Measurements from ENCODE around the gene RBBP8NL.

The RBBP8NL gene

GRCh38 chr20:62470001-62470400, 42.7 kb upstream of the RBBP8NL start:
- no peak overlapping the region for H2AFZ ChIP-seq (ENCODE audit: low read length)
- H3K27me3 ChIP-seq (ENCODE audit: insufficient read depth, low read length, poor library complexity, severe bottlenecking): no peaks in the 10 kb centered on the region
- TF ChIP-seq EZH2phosphoT487 (IDR thresholded peaks at IDR 0.05; ENCODE audit: borderline replicate concordance): no peak
- TF ChIP-seq, protein P1, sequence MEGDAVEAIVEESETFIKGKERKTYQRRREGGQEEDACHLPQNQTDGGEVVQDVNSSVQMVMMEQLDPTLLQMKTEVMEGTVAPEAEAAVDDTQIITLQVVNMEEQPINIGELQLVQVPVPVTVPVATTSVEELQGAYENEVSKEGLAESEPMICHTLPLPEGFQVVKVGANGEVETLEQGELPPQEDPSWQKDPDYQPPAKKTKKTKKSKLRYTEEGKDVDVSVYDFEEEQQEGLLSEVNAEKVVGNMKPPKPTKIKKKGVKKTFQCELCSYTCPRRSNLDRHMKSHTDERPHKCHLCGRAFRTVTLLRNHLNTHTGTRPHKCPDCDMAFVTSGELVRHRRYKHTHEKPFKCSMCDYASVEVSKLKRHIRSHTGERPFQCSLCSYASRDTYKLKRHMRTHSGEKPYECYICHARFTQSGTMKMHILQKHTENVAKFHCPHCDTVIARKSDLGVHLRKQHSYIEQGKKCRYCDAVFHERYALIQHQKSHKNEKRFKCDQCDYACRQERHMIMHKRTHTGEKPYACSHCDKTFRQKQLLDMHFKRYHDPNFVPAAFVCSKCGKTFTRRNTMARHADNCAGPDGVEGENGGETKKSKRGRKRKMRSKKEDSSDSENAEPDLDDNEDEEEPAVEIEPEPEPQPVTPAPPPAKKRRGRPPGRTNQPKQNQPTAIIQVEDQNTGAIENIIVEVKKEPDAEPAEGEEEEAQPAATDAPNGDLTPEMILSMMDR (conservative IDR thresholded peaks at IDR 0.05; ENCODE audit: low read length): no peak

GRCh38 chr20:62469352-62469751, 42.0 kb upstream of the RBBP8NL start:
- H4K20me1 ChIP-seq (ENCODE audit: insufficient read depth, low read length, poor library complexity, severe bottlenecking): no peaks in the 10 kb centered on the region
- H3K27me3 ChIP-seq (ENCODE audit: insufficient read depth, low read length, poor library complexity, severe bottlenecking): no peaks in the 10 kb centered on the region
- H3K79me2 ChIP-seq (ENCODE audit: insufficient read depth, low read length): no peaks in the 10 kb centered on the region
- H3K36me3 ChIP-seq (ENCODE audit: insufficient read depth, low read length): no peaks in the 10 kb centered on the region
- H3K4me1 ChIP-seq (ENCODE audit: insufficient read depth, low read length, poor library complexity, severe bottlenecking): no peaks in the 10 kb centered on the region
- no peak overlapping the region for H3K4me3 ChIP-seq (ENCODE audit: low read length, poor library complexity, severe bottlenecking)
- no peaks in the 10 kb centered on the region for H3F3A ChIP-seq (ENCODE audit: low read depth)
- no peak overlapping the region for H2AFZ ChIP-seq (ENCODE audit: low read length)
- no peaks in the 10 kb centered on the region for H3K9me2 ChIP-seq (replicated peaks; ENCODE audit: low read depth, low read length)
- no peak overlapping the region for H3K9ac ChIP-seq (ENCODE audit: low read depth, low read length, poor library complexity, severe bottlenecking)
- no peaks in the 10 kb centered on the region for H3K9me3 ChIP-seq (ENCODE audit: insufficient read depth, low read depth, low read length)
- no peak for TF ChIP-seq EZH2phosphoT487 (IDR thresholded peaks at IDR 0.05; ENCODE audit: borderline replicate concordance)
- TF ChIP-seq, protein P1 (conservative IDR thresholded peaks at IDR 0.05; ENCODE audit: low read length): no peak
- H3K4me2 ChIP-seq (ENCODE audit: low read depth, low read length, poor library complexity, severe bottlenecking): no peak overlapping the region

More at GRCh38 chr20:62470001-62470400, 42.7 kb upstream of the RBBP8NL start:
- Histone ChIP-seq H3K9me2 (replicated peaks; ENCODE audit: low read depth, low read length) (no peaks in the 10 kb centered on the region), H3K4me1 (ENCODE audit: insufficient read depth, low read length, poor library complexity, severe bottlenecking) (no peaks in the 10 kb centered on the region), H3K36me3 (ENCODE audit: insufficient read depth, low read length) (no peaks in the 10 kb centered on the region), H3K9me3 (ENCODE audit: insufficient read depth, low read depth, low read length) (no peaks in the 10 kb centered on the region), H3F3A (ENCODE audit: low read depth) (no peaks in the 10 kb centered on the region), H3K4me3 (ENCODE audit: low read length, poor library complexity, severe bottlenecking) (no peak overlapping the region), H3K4me2 (ENCODE audit: low read depth, low read length, poor library complexity, severe bottlenecking) (no peak overlapping the region), H3K9ac (ENCODE audit: low read depth, low read length, poor library complexity, severe bottlenecking) (no peak overlapping the region), H4K20me1 (ENCODE audit: insufficient read depth, low read length, poor library complexity, severe bottlenecking) (no peaks in the 10 kb centered on the region), H3K79me2 (ENCODE audit: insufficient read depth, low read length) (no peaks in the 10 kb centered on the region)

DNA sequence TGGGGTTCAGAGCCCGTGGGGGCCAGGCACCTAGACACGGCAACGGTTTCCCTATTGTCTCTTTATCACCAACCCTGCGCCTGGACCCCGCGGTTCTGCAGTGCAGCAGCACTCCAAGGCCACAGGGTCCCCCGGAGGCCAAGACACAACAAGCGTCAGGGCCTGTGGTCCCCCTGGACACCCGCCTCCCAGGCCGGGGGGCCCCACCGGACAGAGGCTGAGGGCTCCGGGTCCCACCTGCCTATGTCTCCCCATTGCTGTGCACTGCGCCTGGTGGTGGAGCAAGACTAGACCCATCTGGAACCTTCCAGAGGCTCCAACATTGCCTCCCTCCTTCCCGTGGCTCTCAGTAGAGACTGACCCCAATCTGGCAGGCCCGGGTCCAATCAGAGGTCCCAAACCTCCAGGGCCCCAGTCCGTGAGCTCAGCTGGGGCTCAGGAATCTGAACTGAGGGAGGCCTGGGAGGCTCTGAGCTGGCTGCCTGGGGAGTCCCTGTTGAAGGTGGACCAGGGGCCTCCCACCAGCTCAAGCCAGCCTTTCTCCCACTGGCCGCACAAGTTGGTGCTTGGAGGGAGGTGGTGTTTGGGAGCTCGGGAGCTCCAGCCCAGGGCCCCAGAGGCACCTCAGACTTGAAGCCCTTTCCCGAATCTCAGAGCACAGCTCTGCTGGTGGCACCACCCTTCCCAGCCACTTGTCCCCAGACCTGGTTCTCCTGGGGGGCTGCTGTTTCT, 39.6 kb upstream of the RBBP8NL start:
- no peaks in the 10 kb centered on the region for H3K27me3 ChIP-seq (ENCODE audit: insufficient read depth, low read length, poor library complexity, severe bottlenecking)
- H3K4me1 ChIP-seq (ENCODE audit: insufficient read depth, low read length, poor library complexity, severe bottlenecking): no peaks in the 10 kb centered on the region
- H3K36me3 ChIP-seq (ENCODE audit: insufficient read depth, low read length): no peaks in the 10 kb centered on the region
- no peak overlapping the region for H3K4me2 ChIP-seq (ENCODE audit: low read depth, low read length, poor library complexity, severe bottlenecking)
- H2AFZ ChIP-seq (ENCODE audit: low read length): no peak overlapping the region
- H3K9me2 ChIP-seq (replicated peaks; ENCODE audit: low read depth, low read length): no peaks in the 10 kb centered on the region
- no peaks in the 10 kb centered on the region for H4K20me1 ChIP-seq (ENCODE audit: insufficient read depth, low read length, poor library complexity, severe bottlenecking)
- H3F3A ChIP-seq (ENCODE audit: low read depth): no peaks in the 10 kb centered on the region
- no peak overlapping the region for H3K9ac ChIP-seq (ENCODE audit: low read depth, low read length, poor library complexity, severe bottlenecking)
- TF ChIP-seq, protein P1 (conservative IDR thresholded peaks at IDR 0.05; ENCODE audit: low read length): no peak
- no peak for TF ChIP-seq EZH2phosphoT487 (IDR thresholded peaks at IDR 0.05; ENCODE audit: borderline replicate concordance)
- H3K9me3 ChIP-seq (ENCODE audit: insufficient read depth, low read depth, low read length): no peaks in the 10 kb centered on the region
- H3K4me3 ChIP-seq (ENCODE audit: low read length, poor library complexity, severe bottlenecking): no peak overlapping the region
- H3K79me2 ChIP-seq (ENCODE audit: insufficient read depth, low read length): no peaks in the 10 kb centered on the region
